ENCODE results near the gene FTH1. TPM values are rescaled to one million over a fixed set of nuclear protein-coding genes. Genes with fewer than 3 reads are reported as not detected.

Gene FTH1
- 871 and 2,309 TPM in 2 replicates for total RNA-seq

DNA sequence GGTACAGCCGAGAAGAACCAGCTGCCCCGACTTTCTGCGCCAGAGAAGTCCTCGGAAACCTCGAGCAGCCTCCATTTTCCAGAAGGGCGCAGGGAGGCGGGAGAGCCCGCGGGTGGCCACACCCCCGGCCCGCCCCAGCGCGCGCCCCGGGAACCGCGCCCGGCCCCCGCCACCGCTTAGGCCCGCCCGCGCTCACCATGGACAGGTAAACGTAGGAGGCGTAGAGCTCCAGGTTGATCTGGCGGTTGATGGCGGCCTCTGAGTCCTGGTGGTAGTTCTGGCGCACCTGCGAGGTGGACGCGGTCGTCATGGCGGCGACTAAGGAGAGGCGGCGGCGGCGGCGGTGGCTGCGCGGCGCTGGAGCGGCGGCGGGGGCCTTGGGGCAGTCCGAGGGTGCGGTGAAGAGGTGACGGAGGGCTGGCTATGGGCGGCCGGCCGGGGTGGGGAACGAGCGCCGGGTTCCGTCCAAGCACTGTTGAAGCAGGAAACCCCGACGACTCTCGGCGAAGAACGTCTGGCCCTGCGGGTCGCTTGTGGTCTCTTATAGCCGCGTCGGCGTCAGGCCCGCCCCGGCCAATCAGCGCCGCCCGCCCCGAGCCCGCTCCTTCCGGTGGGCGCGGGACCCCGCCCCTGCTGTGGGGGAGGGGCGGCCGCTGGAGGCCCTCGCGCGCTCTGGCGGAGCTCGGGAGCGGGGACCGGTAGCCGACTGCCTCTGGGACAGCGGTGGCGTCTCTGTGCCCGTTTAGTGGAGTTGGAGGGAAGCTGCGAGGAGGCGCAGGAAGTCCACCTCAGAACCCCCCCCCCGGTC lies at the start of gene FTH1:
Gene FTH1, minus strand, starts transcription at position 519 of the 808 bp plus-strand sequence. Its CDS starts 209 bp downstream, at position 310.

DNA sequence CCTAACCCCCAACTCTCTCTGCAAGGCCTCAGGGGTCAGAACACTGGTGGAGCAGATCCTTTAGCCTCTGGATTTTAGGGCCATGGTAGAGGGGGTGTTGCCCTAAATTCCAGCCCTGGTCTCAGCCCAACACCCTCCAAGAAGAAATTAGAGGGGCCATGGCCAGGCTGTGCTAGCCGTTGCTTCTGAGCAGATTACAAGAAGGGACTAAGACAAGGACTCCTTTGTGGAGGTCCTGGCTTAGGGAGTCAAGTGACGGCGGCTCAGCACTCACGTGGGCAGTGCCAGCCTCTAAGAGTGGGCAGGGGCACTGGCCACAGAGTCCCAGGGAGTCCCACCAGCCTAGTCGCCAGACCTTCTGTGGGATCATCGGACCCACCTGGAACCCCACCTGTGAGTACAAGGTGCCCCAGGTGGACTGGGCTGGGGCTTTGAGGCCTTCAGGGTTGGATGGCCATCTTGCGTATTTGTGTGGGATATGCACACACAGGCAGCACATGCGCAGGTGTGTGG lies 17.3 kb downstream of the FTH1 start, which contains the start of gene BEST1:
Gene BEST1, plus strand, starts transcription at position 317 of the 513 bp plus-strand sequence. CDS start 1,456 bp downstream, outside the sequence.

DNA sequence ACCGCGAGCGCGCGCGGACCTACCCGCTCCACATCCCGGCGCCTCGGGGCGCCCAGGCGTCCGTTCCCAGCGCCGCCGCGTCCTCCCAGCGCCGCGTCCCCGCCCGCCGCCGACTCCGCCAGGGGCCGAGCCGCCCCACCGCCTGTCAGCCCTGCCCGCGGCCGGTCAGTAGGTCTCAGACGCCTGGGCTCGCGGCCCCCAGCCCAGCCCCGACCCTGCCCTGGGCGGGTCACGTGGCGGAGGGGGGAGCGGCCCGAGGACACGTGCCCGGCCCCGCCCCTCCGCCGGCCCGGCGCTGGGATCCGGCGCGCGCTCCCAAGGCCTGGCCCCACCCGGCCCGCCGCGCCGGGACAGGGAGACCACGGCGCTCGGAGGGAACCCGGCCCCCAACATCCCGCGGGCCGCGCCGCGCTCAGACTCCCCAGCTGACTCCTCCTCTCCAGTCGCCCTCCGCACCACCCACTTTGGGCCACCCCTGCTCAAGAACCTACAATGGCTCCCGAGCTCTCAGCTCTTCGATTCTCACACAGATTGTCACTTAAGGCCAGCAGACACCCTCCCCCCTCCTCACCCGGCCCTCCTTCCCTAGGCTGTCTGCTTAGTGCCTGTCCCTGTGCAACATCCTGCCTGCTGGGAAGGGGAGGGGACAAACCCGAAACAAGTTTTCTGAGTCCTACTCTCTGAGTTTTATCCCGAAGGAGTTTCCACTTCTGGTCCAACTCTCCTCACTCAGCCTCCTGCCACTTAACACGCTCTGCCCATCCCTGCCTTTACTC lies 49.9 kb downstream of the FTH1 start, which contains the start of gene RAB3IL1:
Gene RAB3IL1, minus strand, starts transcription at position 233 of the 776 bp plus-strand sequence. Its CDS starts 199 bp downstream, at position 34.

Other genes with a start within 250 kb of the FTH1 start
- 0.40 and 0.44 TPM in 2 replicates for gene MYRF, start 215.0 kb downstream of the FTH1 start, total RNA-seq
- gene TMEM258, start 175.0 kb downstream of the FTH1 start, total RNA-seq: 128 and 138 TPM in 2 replicates
- gene FEN1, start 174.7 kb downstream of the FTH1 start, total RNA-seq: 19.5 and 39.8 TPM in 2 replicates
- 84.8 and 84.9 TPM in 2 replicates for gene FADS1, start 150.6 kb downstream of the FTH1 start, total RNA-seq
- gene FADS2, start 139.3 kb downstream of the FTH1 start, total RNA-seq: 182 and 322 TPM in 2 replicates
- 93.7 and 131 TPM in 2 replicates for gene FADS3, start 76.1 kb downstream of the FTH1 start, total RNA-seq
- gene RAB3IL1, start 50.1 kb downstream of the FTH1 start, total RNA-seq: 6.6 and 10.0 TPM in 2 replicates
- gene BEST1, start 17.3 kb downstream of the FTH1 start, total RNA-seq: 1.2 TPM in 2 replicates
- 9.9 and 18.1 TPM in 2 replicates for gene INCENP, start 156.4 kb upstream of the FTH1 start, total RNA-seq
- not detected in 2 replicates for gene SCGB1D1, start 222.6 kb upstream of the FTH1 start, total RNA-seq
- gene SCGB2A1, start 241.0 kb upstream of the FTH1 start, total RNA-seq: not detected in 2 replicates